PFSK-1 (cell line): ENCODE results near the gene USP22.

ENCODE experiments used
- FOXP2 ChIP-seq: optimal IDR thresholded peaks from 2 replicates; pipeline ENCODE3; 2011; ENCODE audit warnings: borderline replicate concordance, control low read depth, inconsistent platforms; ENCODE audit not compliant: insufficient read depth; ENCODE audit errors: extremely low read length, extremely low read depth
- POLR2AphosphoS5 ChIP-seq: IDR thresholded peaks from 2 replicates; pipeline ENCODE4 v1.6.1; 2012; ENCODE audit warnings: low read depth, mild to moderate bottlenecking, control low read depth, low read length, moderate library complexity
- REST ChIP-seq, 2 experiments: IDR thresholded peaks; 2 replicates each; pipeline versions ENCODE4 v1.6.1 to v1.8.0; 2011 to 2012; ENCODE audit warnings: low read depth in 2 of 2, low read length in 2 of 2, control low read depth in 1 of 2, inconsistent platforms in 1 of 2, mild to moderate bottlenecking in 1 of 2, moderate library complexity in 1 of 2; ENCODE audit not compliant: insufficient read depth in 1 of 2
- TAF1 ChIP-seq: IDR thresholded peaks from 2 replicates; pipeline ENCODE4 v1.6.1; 2012; ENCODE audit warnings: low read length, control low read depth, borderline replicate concordance; ENCODE audit not compliant: insufficient read depth

DNA sequence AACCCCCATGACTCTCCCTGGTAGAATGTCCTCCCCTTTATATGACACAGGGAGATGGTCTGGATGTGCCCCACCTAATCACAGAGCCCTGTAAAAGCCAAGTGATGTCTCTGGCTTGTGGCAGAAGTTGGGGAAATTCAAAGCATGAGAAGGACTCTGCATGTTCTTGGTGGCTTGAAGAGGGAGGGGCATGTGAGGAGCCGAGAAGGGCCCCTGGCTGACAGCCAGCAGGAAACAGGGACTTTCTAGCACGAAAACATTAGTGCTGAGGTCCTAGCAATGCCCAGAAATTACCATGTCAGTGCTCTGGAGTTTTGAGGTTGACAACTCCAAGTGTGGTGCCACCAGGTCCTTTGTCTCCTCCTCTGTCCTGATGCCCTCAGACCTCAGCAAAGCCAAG lies 75.9 kb downstream of the USP22 start:
- TF ChIP-seq TAF1 (no peak), REST (IDR thresholded peaks at IDR 0.05; ENCODE audit: insufficient read depth in 1 of 2, low read depth in 2 of 2, low read length in 2 of 2) (no peak), POLR2AphosphoS5 (no peak), FOXP2 (no peak)
